ENCODE results near the gene SH3GL3.

The SH3GL3 gene

GRCh38 chr15:83484636-83485035 lies 37.5 kb downstream of the SH3GL3 start:
- Histone ChIP-seq H3K9me3 (ENCODE audit: low read length) (no peaks in the 10 kb centered on the region), H4K20me1 (ENCODE audit: insufficient read depth, low read length) (no peaks in the 10 kb centered on the region), H3F3A (ENCODE audit: insufficient read depth, low read length) (no peaks in the 10 kb centered on the region), H3K4me1 (ENCODE audit: insufficient read depth, low read length, severe bottlenecking) (no peaks in the 10 kb centered on the region), H3K79me2 (ENCODE audit: insufficient read depth, low read length) (no peaks in the 10 kb centered on the region), H3K4me2 (ENCODE audit: low read length) (no peak overlapping the region), H3K27ac (ENCODE audit: low read depth, low read length, poor library complexity, severe bottlenecking) (no peak overlapping the region), H2AFZ (ENCODE audit: low read length) (no peak overlapping the region), H3K9ac (ENCODE audit: low read length) (no peak overlapping the region), H3K4me3 (ENCODE audit: low read depth, low read length, poor library complexity, severe bottlenecking) (no peak overlapping the region), H3K27me3 (ENCODE audit: insufficient read depth, low read length) (no peaks in the 10 kb centered on the region), H3K9me2 (ENCODE audit: low read depth, low read length) (no peaks in the 10 kb centered on the region), H3K36me3 (ENCODE audit: insufficient read depth, low read length) (no peaks in the 10 kb centered on the region)
- TF ChIP-seq EZH2 (IDR thresholded peaks at IDR 0.05; ENCODE audit: borderline replicate concordance, low read length): no peak
- TF ChIP-seq, protein P1, sequence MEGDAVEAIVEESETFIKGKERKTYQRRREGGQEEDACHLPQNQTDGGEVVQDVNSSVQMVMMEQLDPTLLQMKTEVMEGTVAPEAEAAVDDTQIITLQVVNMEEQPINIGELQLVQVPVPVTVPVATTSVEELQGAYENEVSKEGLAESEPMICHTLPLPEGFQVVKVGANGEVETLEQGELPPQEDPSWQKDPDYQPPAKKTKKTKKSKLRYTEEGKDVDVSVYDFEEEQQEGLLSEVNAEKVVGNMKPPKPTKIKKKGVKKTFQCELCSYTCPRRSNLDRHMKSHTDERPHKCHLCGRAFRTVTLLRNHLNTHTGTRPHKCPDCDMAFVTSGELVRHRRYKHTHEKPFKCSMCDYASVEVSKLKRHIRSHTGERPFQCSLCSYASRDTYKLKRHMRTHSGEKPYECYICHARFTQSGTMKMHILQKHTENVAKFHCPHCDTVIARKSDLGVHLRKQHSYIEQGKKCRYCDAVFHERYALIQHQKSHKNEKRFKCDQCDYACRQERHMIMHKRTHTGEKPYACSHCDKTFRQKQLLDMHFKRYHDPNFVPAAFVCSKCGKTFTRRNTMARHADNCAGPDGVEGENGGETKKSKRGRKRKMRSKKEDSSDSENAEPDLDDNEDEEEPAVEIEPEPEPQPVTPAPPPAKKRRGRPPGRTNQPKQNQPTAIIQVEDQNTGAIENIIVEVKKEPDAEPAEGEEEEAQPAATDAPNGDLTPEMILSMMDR (IDR thresholded peaks at IDR 0.05; ENCODE audit: low read length): no peak

DNA sequence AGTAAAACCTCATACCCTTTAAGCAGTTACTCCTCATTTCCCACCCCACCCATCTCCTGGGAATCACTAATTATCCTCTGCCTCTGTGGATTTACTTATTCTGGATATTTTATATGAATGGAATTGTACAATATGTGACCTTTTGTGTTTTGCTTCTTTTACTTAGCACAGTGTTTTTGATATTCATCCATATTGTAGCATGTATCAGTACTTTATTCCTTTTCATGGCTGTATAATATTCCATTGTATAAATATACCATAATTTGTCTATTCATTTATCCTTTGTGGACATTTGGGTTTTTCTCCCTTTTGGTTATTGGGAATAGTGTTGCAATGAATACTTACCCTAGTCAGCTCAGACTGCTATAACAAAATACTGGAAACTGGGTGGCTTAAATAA lies 39.2 kb downstream of the SH3GL3 start:
- TF ChIP-seq, protein P1 (IDR thresholded peaks at IDR 0.05; ENCODE audit: low read length): no peak
- TF ChIP-seq EZH2 (IDR thresholded peaks at IDR 0.05; ENCODE audit: borderline replicate concordance, low read length): no peak
- H3K36me3 ChIP-seq (ENCODE audit: insufficient read depth, low read length): no peaks in the 10 kb centered on the region

GRCh38 chr15:83487519-83487918 lies 40.4 kb downstream of the SH3GL3 start:
- no peaks in the 10 kb centered on the region for H3K36me3 ChIP-seq (ENCODE audit: insufficient read depth, low read length)
- H3K27me3 ChIP-seq (ENCODE audit: insufficient read depth, low read length): no peaks in the 10 kb centered on the region
- H3K9ac ChIP-seq (ENCODE audit: low read length): no peak overlapping the region
- no peaks in the 10 kb centered on the region for H4K20me1 ChIP-seq (ENCODE audit: insufficient read depth, low read length)
- no peak overlapping the region for H3K4me2 ChIP-seq (ENCODE audit: low read length)
- no peak overlapping the region for H3K27ac ChIP-seq (ENCODE audit: low read depth, low read length, poor library complexity, severe bottlenecking)
- H3K9me3 ChIP-seq (ENCODE audit: low read length): no peaks in the 10 kb centered on the region
- no peaks in the 10 kb centered on the region for H3K79me2 ChIP-seq (ENCODE audit: insufficient read depth, low read length)
- no peaks in the 10 kb centered on the region for H3K4me1 ChIP-seq (ENCODE audit: insufficient read depth, low read length, severe bottlenecking)
- H2AFZ ChIP-seq (ENCODE audit: low read length): no peak overlapping the region
- H3K9me2 ChIP-seq (ENCODE audit: low read depth, low read length): no peaks in the 10 kb centered on the region
- no peaks in the 10 kb centered on the region for H3F3A ChIP-seq (ENCODE audit: insufficient read depth, low read length)
- TF ChIP-seq, protein P1 (IDR thresholded peaks at IDR 0.05; ENCODE audit: low read length): no peak
- TF ChIP-seq EZH2 (IDR thresholded peaks at IDR 0.05; ENCODE audit: borderline replicate concordance, low read length): no peak
- no peak overlapping the region for H3K4me3 ChIP-seq (ENCODE audit: low read depth, low read length, poor library complexity, severe bottlenecking)

More for the DNA sequence above, 39.2 kb downstream of the SH3GL3 start:
- H3K4me2 ChIP-seq (ENCODE audit: low read length): no peak overlapping the region
- no peaks in the 10 kb centered on the region for H4K20me1 ChIP-seq (ENCODE audit: insufficient read depth, low read length)
- no peaks in the 10 kb centered on the region for H3F3A ChIP-seq (ENCODE audit: insufficient read depth, low read length)
- no peak overlapping the region for H3K4me3 ChIP-seq (ENCODE audit: low read depth, low read length, poor library complexity, severe bottlenecking)
- H3K9ac ChIP-seq (ENCODE audit: low read length): no peak overlapping the region
- H3K9me2 ChIP-seq (ENCODE audit: low read depth, low read length): no peaks in the 10 kb centered on the region
- no peak overlapping the region for H2AFZ ChIP-seq (ENCODE audit: low read length)
- H3K4me1 ChIP-seq (ENCODE audit: insufficient read depth, low read length, severe bottlenecking): no peaks in the 10 kb centered on the region
- no peaks in the 10 kb centered on the region for H3K79me2 ChIP-seq (ENCODE audit: insufficient read depth, low read length)
- no peaks in the 10 kb centered on the region for H3K9me3 ChIP-seq (ENCODE audit: low read length)
- no peak overlapping the region for H3K27ac ChIP-seq (ENCODE audit: low read depth, low read length, poor library complexity, severe bottlenecking)
- no peaks in the 10 kb centered on the region for H3K27me3 ChIP-seq (ENCODE audit: insufficient read depth, low read length)
